Central memory CD8-positive, alpha-beta T cell (primary cell): ENCODE data around the gene IL4I1.
A peak's percentile ranks its signal among the peaks of the same experiment; 100 is the strongest.
"Not testable (repeated sequence)": the region's sequence is repeated elsewhere in the genome, so short reads cannot be mapped to it uniquely, and the experiment has no call there.

Experiments
- ATAC-seq: fragments of 150-1000 bp; cut with Tn5 transposase; replicated peaks from 2 replicates; pipeline ENCODE4 v1.10.0; 2022; ENCODE audit warnings: mild to moderate bottlenecking, moderate FRiP score, moderate number of reproducible peaks; ENCODE audit not compliant: poor library complexity, severe bottlenecking; ENCODE audit errors: extremely low read depth
- DNase-seq, 2 donors: peaks; one replicate each; pipeline ENCODE4 v3.0.0; 2021; ENCODE audit warnings: low spot score in 2 of 2
- H3K27ac Mint-ChIP-seq: one replicate; pipeline ENCODE4 v1.8.0; 2022; ENCODE audit warnings: low read depth, mild to moderate bottlenecking, moderate library complexity, mixed read lengths
- H3K27me3 Mint-ChIP-seq: one replicate; pipeline ENCODE4 v1.8.0; 2022; ENCODE audit warnings: mixed read lengths
- H3K36me3 Mint-ChIP-seq: one replicate; pipeline ENCODE4 v1.8.0; 2022; ENCODE audit warnings: mild to moderate bottlenecking, moderate library complexity, mixed read lengths; ENCODE audit not compliant: insufficient read depth
- H3K4me1 Mint-ChIP-seq: one replicate; pipeline ENCODE4 v1.8.0; 2022; ENCODE audit warnings: mixed read lengths
- H3K4me3 Mint-ChIP-seq: one replicate; pipeline ENCODE4 v1.8.0; 2022; ENCODE audit warnings: mild to moderate bottlenecking, moderate library complexity, mixed read lengths
- H3K9me3 Mint-ChIP-seq: one replicate; pipeline ENCODE4 v1.8.0; 2022; ENCODE audit warnings: mixed read lengths

Gene IL4I1

GRCh38 chr19:49931293-49932040, 34.8 kb upstream of the IL4I1 start:
- Mint-ChIP-seq H3K4me1 (peaks cover 63% of the 10 kb centered on the region), H3K4me3 (peak overlapping the region; percentile 58), H3K27me3 (no peaks in the 10 kb centered on the region), H3K9me3 (no peaks in the 10 kb centered on the region), H3K27ac (no peak overlapping the region), H3K36me3 (peaks cover 37% of the 10 kb centered on the region)
- ATAC-seq (no peak), DNase-seq (no peak)

GRCh38 chr19:49930483-49931011, 33.9 kb upstream of the IL4I1 start:
- H3K36me3 Mint-ChIP-seq, result peaks cover 42% of the 10 kb centered on the region
- peak overlapping the region; percentile 93 for H3K4me3 Mint-ChIP-seq
- peak overlapping the region; percentile 79 for H3K27ac Mint-ChIP-seq
- no peaks in the 10 kb centered on the region for H3K27me3 Mint-ChIP-seq
- no peak for DNase-seq
- no peaks in the 10 kb centered on the region for H3K9me3 Mint-ChIP-seq
- ATAC-seq, result no peak
- peaks cover 63% of the 10 kb centered on the region for H3K4me1 Mint-ChIP-seq

- H3K27ac Mint-ChIP-seq, result peak overlapping the region; percentile 99
- peak overlapping the region; percentile 93 for H3K4me3 Mint-ChIP-seq
- peaks cover 63% of the 10 kb centered on the region for H3K4me1 Mint-ChIP-seq
- DNase-seq (peak; percentile 85 to 94), ATAC-seq (peak; percentile 88)
- H3K36me3 Mint-ChIP-seq, result peaks cover 49% of the 10 kb centered on the region
- H3K27me3 Mint-ChIP-seq, result no peaks in the 10 kb centered on the region
- H3K9me3 Mint-ChIP-seq, result no peaks in the 10 kb centered on the region
Measured at GRCh38 chr19:49929611-49930482, 33.2 kb upstream of the IL4I1 start.

DNA sequence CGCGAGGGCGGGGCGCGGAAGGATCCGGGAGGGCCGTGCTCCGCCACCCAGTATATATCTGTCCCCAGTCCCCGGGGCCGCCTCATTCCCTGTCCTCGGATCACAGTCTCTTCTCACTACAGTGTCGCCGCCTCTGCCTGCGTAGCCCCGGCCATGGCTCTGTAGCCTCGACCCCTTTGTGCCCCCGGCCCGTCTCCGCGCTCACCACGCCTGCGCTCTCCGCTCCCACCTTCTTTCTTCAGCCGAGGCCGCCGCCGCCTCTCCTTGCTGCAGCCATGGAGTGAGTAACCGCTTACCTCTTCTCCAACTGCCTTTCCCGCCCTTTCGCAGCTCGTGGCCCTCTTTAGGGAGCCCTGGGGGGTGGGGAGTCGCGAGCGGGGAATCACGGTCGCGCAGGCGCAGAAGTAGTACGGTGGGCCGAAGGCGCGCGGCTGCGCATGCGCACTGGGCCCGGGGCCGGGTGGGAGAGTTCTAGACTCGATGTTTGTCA, 32.5 kb upstream of the IL4I1 start, which contains the start of the genes ATF5 and NUP62:
TSS of gene ATF5 (plus strand) at position 85 of the 490 bp plus-strand sequence. CDS start 1,646 bp downstream, outside the sequence.
TSS of gene NUP62 (minus strand) at position 384 of the 490 bp plus-strand sequence. CDS start 19,697 bp downstream, outside the sequence.
- Mint-ChIP-seq H3K36me3 (peaks cover 50% of the 10 kb centered on the region), H3K4me3 (peak within 1 kb of the TSS; percentile 93), H3K27me3 (no peaks in the 10 kb centered on the region), H3K27ac (peak within 1 kb of the TSS; percentile 99), H3K9me3 (no peaks in the 10 kb centered on the region), H3K4me1 (peaks cover 68% of the 10 kb centered on the region)
- ATAC-seq (peak; percentile 54), DNase-seq (peak; percentile 88 to 97)

DNA sequence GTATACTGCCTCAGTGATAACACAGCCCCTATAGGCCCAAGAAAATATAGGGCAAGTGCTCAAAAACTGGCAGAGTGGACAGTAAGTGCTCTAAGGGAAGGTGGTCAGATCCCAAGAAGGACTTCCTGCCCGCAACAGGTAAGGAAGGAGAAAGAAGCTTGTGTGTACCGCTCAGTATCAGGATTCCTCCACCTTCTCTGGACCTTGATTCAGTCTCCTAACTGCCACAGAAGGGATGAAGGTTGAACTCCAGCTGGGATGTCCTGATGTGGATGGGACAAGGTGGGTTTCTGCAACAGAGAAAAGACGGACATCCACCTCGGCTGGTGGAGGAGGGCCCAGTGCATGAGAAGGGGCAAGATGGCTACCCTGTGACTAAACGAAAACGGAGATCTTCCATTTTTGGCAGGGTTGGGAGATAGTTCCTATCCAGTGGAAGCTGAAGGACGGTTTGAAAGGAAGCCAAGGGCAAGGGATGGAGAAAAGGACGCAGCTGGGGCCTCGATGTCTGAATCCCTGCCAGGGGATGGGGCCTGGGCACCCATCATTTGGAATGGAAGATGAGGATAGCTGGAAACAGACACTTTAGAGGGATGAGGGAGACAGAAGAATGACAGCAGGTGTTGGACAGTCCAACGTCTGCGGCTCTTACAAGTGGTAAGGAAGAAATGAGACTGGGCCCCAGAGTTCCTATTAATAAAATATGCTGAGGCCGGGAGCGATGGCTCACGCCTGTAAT, 31.0 kb upstream of the IL4I1 start:
- H3K27ac Mint-ChIP-seq, result peak overlapping the region; percentile 99
- ATAC-seq, result no peak
- H3K4me1 Mint-ChIP-seq, result peaks cover 57% of the 10 kb centered on the region
- peaks cover 52% of the 10 kb centered on the region for H3K36me3 Mint-ChIP-seq
- H3K27me3 Mint-ChIP-seq, result no peaks in the 10 kb centered on the region
- no peak for DNase-seq
- H3K4me3 Mint-ChIP-seq, result peak overlapping the region; percentile 93
- no peaks in the 10 kb centered on the region for H3K9me3 Mint-ChIP-seq

DNA sequence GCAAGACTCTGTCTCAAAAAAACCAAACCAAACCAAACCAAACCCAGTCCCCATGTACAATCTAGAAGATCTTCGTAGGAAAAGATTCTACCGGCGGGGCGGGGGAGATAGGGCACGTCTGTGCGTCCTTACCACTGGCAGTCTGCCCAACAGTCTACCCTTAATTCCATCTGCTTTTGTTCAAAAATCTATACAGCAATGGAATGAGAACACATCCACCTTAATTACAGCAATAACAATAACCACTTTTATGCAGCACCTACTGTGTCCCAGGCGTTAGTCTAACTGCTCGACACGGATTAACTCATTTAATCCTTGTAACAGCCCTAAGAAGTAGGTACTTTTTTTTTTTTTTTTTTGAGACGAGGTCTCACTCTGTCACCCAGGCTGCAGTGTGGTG, 29.8 kb upstream of the IL4I1 start:
- H3K4me1 Mint-ChIP-seq, result peaks cover 54% of the 10 kb centered on the region
- H3K27me3 Mint-ChIP-seq, result no peaks in the 10 kb centered on the region
- DNase-seq, result no peak
- ATAC-seq, result no peak
- peaks cover 58% of the 10 kb centered on the region for H3K36me3 Mint-ChIP-seq
- no peaks in the 10 kb centered on the region for H3K9me3 Mint-ChIP-seq
- H3K4me3 Mint-ChIP-seq, result peak overlapping the region; percentile 29
- H3K27ac Mint-ChIP-seq, result no peak overlapping the region

GRCh38 chr19:49925486-49925885, 28.8 kb upstream of the IL4I1 start:
- Mint-ChIP-seq H3K27me3 (no peaks in the 10 kb centered on the region), H3K4me1 (peaks cover 54% of the 10 kb centered on the region), H3K4me3 (no peak overlapping the region), H3K27ac (no peak overlapping the region), H3K36me3 (peaks cover 55% of the 10 kb centered on the region), H3K9me3 (no peaks in the 10 kb centered on the region)
- DNase-seq, result no peak
- ATAC-seq, result no peak

DNA sequence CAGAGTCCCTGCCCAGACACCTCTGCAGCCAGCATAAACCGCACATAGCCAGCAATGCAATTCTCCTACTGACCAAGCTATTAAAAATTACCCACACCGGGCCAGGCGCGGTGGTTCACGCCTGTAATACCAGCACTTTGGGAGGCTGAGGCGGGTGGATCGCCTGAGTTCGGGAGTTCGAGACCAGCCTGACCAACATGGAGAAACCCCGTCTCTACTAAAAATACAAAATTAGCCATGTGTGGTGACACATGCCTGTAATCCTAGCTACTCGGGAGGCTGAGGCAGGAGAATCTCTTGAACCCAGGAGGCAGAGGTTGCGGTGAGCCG, 28.2 kb upstream of the IL4I1 start:
- peaks cover 53% of the 10 kb centered on the region for H3K4me1 Mint-ChIP-seq

GRCh38 chr19:49924004-49924880, 27.6 kb upstream of the IL4I1 start:
- no peak overlapping the region for H3K4me3 Mint-ChIP-seq
- no peak overlapping the region for H3K27ac Mint-ChIP-seq
- no peaks in the 10 kb centered on the region for H3K9me3 Mint-ChIP-seq
- ATAC-seq (no peak), DNase-seq (no peak)
- H3K36me3 Mint-ChIP-seq, result peaks cover 46% of the 10 kb centered on the region
- peaks cover 53% of the 10 kb centered on the region for H3K4me1 Mint-ChIP-seq
- H3K27me3 Mint-ChIP-seq, result no peaks in the 10 kb centered on the region

More for the DNA sequence above, 28.2 kb upstream of the IL4I1 start:
- not testable (repeated sequence) for ATAC-seq, H3K27ac Mint-ChIP-seq, H3K9me3 Mint-ChIP-seq, H3K4me3 Mint-ChIP-seq, DNase-seq, H3K27me3 Mint-ChIP-seq
- peaks cover 52% of the 10 kb centered on the region for H3K36me3 Mint-ChIP-seq

GRCh38 chr19:49923055-49924003, 26.6 kb upstream of the IL4I1 start:
- ATAC-seq (no peak), DNase-seq (no peak)
- Mint-ChIP-seq H3K9me3 (no peaks in the 10 kb centered on the region), H3K36me3 (peaks cover 37% of the 10 kb centered on the region), H3K27ac (no peak overlapping the region), H3K4me3 (no peak overlapping the region), H3K27me3 (no peaks in the 10 kb centered on the region), H3K4me1 (peaks cover 46% of the 10 kb centered on the region)
